GM21367 (cell line): Measurements from ENCODE around the gene SYNE2.
"Not testable (repeated sequence)": the region's sequence is repeated elsewhere in the genome, so short reads cannot be mapped to it uniquely, and the experiment has no call there.

Experiments
- ATAC-seq: cut with Tn5 transposase; IDR thresholded peaks from one replicate; pipeline ENCODE4 v1.9.1; 2021; ENCODE audit not compliant: unreplicated experiment

Gene SYNE2

DNA sequence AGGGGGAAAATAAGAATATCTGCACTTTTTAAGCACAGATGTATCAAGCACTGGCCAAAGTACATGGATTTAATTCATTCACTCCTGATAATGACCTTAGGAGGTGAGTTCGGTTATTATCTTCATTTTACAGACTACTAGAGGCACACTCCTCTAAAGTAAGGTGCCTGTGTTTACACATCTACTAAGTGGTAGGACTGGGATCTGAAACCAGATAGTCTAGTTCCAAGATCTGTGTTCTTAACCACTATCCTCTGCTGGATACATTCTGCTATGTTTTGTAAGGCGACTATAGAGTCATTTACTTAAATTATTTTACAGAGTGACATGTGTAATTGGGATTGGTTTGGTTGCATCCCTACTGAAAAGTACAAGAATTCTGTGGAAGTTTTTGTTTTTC lies 266.1 kb downstream of the SYNE2 start:
- ATAC-seq = no peak

DNA sequence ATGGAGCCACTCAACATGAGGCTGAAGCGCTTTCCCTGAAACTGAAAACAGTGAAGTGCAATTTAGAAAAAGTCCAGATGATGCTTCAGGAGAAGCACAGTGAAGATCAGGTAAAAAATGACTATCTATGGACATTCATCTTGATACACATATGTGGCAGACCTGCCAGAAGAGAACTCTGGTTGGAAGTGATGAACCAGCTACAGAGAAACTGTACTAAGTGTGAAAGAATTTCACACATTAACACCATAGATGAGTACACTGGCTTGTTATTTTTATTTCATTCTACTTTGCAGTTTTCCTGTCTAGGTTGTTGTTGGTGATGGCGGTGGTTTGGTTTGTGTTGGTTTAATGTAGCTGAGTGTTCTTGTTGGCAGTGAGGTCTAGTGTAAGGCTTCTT lies 266.7 kb downstream of the SYNE2 start:
- ATAC-seq = no peak

DNA sequence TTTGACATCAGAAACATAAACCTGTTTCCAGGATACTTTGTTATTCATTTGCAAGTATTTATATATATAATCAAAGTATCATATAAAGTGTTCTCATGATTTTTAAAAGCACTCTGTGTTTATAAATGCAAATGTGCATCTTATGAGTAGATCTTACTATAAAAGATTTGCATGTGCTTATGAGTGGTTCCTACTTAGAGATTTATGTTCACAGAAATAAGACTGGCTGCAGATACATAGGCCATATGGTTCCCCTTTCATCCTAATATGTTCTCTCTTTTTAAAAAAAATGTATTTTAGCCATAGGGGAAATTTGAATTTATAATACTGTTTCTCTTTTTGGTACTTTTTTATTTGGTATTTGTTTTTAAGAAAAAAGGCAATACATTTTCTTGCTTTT lies 267.2 kb downstream of the SYNE2 start:
- no peak for ATAC-seq

DNA sequence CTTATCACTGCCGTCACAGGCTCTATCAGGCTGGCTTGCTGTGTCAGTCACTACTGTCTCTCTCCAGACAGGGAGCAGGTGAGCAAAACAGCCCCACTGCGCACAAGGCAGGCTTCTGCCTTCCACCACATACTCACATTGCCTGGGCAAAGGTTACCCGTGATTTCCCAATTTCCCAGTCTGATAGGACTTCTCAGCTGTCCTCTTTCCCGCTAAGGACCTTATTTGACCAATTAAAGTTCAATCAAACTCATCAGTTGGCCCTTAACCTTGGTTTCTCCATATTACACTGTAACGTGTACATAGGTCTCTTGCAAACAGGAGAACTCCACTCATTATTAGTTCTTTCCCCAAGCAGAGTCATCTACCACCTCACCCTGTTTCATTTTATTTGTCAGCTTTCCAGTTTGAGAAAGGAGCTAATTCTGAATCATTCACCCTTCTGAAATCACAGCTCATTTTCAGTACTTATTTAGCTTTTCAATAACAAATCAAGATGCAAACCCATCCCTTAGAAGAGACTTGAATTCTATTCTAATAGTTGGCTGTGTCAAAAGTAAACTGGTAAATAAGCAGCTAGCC lies 270.5 kb downstream of the SYNE2 start:
- ATAC-seq = no peak

DNA sequence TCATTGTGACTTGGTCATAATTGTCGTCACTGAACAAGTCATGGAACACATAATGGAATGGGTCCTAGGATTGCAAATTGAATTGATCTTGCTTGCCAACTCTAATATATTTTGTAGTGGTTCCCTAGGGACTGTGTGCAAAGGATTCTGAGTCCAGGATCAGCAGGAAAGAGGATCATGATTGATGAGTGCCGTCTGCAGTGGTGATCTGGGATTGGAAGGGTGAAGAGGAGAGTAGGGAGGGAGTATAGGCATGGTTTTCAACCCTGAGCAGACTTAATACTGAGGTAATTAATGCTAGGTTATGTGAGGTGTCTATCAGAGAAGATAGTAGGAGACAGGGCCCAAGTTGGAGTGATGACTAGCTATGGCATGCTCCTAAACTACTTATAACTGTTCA lies 272.5 kb downstream of the SYNE2 start:
- no peak for ATAC-seq

DNA sequence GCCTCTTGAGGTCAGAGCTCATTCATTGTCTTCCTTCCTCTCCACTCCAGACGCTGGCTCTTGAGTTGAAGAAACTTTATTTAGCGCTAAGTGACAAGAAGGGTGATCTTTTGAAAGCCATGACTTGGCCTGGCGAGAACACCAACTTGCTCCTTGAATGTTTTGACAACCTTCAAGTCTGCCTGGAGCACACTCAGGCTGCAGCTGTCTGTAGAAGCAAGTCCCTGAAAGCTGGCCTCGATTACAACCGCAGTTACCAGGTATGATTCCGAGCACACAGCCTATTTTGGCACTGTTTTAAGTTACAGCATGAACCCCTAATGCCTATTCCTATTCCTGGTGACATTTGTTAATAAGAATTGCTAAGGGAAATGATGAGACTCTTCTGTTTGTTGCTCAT lies 273.7 kb downstream of the SYNE2 start:
- ATAC-seq = no peak

DNA sequence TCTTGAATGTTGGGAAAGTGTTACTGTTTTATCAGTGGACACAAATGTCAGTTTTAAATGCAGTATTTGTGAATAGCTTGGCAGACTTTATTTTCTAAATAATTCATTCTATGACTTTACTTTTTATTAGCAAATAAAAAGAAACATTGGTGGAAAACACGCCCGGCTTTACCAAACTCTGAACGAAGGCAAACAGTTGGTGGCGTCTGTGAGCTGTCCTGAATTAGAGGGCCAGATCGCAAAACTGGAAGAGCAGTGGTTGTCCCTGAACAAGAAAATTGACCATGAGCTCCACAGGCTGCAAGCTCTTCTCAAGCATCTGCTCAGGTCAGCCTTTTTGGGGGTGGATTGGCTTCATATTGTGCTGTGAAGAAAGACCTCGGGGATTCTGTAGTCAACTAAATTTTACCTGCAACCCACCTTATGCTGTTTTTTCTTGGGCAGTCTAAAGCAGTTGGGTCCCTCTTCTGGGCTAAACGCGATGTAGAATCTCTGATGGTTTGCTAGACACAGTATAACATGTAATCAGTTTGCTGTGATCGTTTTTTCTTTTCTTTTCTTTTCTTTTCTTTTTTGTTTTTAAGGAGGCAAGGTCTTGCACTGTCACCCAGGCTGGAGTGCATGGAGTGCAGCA lies 285.0 kb downstream of the SYNE2 start:
- ATAC-seq = no peak

DNA sequence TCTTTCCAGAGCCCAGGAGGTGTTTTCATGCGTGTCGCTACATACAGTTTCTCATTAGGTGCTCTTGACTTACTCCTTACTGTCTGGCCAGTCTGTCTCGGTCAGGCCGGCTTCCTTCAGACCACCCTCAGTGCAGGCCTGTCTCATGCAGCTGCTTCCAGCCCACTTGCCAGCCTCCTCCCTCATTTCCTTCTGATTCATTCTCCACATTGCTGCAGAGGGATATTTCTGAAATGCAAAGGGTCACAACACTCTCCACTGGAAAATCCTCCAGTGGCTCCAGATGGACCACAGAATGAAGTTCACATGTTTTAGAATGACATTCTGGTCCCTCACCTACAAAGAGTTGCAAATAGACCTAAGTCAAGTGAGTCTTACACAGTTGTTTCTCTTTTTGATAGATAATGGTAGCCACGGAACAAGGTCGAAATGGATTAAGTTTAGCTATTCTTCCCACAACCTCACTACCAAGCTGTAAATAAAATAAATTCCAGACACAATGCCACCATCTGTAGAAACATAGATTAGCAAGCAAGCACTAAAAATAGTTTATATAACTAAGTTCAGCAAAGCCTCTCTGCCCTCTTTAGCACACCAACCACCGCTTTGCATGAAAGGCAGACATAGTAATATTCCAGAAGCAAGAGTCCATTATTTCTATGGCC lies 294.5 kb downstream of the SYNE2 start:
- no peak for ATAC-seq

DNA sequence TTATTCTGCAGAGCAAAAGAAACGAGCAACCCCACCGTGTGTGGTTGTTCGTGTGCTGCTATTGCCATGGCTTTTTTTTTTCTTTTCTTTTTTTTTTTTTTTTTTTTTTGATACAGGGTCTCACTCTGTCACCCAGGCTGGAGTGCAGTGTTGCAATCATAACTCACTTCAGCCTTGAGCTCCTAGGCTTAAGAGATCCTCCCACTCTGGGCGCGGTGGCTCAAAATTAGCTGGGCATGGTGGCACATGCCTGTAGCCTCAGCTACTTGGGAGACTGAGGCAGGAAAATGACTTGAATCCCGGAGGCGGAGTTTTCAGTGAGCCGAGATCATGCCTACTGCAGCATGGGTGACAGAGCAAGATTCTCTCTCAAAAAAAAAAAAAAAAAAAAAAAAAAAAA lies 297.1 kb downstream of the SYNE2 start:
- no peak for ATAC-seq

DNA sequence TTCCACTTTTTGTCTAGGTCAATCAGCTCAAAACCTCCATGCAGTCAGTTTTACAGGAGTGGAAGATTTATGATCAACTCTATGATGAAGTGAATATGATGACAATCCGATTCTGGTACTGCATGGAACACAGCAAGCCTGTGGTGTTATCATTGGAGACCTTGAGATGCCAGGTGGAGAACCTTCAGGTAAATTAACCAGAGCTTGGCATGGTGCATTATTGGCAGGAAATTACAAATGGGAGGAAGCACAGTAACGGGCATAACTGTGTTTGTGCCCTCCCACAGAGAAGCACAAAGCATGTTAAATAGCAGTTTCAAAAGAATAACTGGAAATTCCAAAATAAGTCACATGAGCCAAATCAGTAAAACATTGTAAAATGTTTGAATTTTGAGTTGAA lies 305.8 kb downstream of the SYNE2 start:
- ATAC-seq = no peak

DNA sequence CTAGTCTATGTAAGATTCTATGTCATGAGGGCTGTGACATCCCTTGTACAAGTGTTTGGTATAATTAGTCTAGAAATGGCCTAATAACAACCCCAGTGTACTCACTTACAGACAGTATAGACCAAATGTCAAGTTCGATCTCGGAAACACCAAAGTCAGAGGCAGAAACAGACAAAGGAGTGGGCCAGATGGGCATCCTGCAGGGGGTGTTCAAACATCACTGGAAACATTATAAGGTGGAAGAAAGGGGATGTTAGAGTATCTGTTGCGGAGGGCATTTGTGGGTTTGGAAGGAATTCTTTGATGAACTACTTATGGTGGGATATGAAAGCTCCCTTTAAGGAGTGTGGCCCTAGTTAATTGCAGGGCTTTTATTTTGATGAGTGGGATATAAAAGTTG lies 306.8 kb downstream of the SYNE2 start:
- ATAC-seq = no peak

DNA sequence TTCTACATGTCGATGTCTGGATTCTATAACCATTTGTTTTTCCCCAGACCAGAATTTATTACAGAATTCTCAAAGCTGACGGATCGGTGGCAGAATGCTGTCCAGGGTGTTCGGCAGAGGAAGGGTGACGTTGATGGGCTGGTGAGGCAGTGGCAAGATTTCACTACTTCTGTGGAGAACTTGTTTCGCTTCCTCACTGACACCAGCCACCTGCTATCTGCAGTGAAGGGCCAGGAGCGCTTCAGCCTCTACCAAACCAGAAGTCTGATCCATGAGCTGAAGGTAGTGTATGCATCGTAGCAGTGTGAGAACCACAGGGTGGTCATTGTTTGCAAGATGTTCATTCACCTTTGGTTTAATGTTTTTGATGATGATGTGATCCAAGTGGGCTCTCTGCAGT lies 317.4 kb downstream of the SYNE2 start:
- no peak for ATAC-seq

DNA sequence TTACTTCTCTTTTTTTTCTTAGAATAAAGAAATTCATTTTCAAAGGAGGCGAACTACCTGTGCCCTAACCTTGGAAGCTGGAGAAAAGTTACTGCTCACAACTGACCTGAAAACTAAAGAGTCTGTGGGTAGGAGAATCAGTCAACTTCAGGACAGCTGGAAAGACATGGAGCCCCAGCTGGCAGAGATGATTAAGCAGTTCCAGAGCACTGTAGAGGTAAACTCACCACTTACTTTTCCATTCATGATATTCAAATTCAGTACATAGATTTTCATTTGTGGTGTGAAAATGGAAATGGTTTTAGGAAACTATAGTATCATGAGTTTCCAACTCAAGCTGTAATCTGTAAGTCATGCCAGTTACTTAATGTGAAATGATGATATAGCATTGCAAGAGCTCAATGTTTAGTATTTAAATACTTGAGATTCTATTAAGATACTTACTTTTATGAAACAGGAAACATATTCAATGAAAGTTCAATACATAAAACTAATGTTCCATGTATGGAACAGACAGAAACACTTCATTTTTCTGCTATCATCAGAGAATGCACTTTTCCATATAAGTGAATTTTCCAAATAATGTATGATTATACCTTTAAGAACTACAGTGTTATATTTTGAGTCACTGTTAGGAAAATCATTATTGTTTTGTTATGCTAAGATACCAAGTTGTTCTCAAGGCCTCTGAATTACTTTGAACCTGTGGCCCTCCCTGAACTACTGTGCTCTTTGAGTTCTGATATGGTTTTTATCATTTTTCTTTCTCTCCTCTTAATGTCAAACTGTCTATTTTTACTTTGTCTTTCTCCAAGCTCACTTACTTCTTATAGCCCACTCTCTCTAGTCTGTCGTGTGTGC lies 322.3 kb downstream of the SYNE2 start:
- ATAC-seq = no peak

DNA sequence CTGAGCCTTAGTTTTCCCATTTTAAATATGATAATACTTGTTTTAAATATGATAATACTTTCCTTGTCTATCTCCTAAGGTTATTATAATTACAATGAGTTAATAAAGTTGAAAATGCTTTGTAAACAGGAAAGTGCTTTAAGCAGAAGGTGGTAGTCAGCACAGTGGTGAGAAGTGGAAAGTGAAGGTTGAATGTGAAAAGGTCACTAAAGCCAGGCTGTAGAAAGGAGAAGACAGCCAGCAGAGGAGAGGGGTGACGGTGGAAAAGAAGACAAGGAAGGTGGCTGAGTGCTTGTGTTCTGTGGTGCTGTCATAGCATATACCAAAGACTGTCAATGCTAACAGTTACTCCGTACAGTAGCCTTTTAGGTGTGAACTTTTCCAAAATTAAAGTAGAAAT lies 323.5 kb downstream of the SYNE2 start:
- ATAC-seq = no peak

DNA sequence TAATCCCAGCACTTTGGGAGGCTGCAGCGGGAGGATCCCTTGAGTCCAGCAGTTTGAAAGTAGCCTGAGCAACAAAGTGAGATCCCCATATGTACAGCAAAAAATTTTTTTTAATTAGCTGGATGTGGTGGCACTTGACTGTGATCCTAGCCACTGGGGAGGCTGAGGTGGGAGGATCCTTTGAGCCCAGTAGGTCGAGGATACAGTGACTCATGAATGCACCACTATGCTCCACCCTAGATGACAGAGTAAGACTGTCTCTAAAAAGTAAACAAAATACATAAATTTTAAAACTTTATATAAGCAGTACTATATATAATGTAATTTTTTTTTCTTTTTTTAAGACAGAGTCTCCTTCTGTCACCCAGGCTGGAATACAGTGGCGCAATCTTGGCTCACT lies 326.0 kb downstream of the SYNE2 start:
- no peak for ATAC-seq

DNA sequence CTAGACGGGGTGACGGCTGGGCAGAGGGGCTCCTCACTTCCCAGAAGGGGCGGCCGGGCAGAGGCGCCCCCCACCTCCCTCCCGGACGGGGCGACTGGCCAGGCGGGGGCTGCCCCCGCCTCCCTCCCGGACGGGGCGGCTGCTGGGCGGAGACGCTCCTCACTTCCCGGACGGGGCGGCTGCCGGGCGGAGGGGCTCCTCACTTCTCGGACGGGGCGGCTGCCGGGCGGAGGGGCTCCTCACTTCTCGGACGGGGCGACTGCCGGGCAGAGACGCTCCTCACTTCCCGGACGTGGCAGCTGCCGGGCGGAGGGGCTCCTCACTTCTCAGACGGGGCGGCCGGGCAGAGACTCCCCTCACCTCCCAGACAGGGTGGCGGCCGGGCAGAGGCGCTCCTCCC lies 330.1 kb downstream of the SYNE2 start:
- ATAC-seq = not testable (repeated sequence)

DNA sequence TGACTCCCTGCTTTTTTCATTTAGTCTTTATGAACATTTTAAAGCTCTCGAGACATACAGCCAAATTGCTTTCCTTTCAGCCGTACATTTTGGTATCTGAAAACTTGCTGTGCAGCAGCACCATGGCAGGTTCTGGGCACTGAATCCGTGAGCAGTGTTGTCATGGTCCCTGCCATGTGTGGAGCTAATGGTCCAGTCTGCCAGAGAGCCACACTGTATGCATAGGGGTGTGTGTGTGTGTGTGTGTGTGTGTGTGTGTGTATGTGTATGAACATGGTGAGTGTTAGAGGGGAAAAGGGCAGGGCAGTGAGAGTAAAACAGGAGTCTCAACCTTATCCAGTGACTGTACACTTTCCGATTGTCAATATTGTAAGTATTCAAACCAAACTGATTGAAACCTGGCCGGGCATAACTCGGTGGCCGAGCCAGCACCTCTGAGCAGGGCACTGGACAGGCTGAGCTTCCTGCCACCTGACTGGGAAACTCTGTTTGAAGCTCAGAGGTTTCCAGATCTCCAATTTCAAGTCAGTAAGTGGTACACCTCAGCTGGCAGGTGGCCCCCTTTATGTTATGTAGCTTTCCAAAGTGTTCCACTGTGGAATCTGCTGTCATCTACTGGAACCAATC lies 331.4 kb downstream of the SYNE2 start:
- no peak for ATAC-seq

DNA sequence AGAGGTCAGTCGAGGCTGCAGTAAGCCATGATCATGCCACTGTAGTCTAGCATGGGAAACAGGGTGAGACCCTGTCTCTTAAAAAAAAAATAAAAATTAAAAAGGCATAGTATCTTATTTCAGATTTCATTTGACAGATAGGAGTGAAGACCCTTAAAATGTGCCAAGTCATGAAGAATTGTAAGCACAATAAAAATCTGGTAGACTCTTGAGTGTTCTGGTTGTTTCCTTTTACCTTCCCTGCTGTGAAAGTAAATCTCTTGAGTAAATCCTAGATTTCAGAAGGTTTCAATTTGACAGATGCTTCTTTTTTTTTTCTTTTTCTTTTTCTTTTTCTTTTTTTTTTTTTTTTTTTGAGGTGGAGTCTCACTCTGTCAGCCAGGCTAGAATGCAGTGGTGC lies 332.4 kb downstream of the SYNE2 start:
- no peak for ATAC-seq

DNA sequence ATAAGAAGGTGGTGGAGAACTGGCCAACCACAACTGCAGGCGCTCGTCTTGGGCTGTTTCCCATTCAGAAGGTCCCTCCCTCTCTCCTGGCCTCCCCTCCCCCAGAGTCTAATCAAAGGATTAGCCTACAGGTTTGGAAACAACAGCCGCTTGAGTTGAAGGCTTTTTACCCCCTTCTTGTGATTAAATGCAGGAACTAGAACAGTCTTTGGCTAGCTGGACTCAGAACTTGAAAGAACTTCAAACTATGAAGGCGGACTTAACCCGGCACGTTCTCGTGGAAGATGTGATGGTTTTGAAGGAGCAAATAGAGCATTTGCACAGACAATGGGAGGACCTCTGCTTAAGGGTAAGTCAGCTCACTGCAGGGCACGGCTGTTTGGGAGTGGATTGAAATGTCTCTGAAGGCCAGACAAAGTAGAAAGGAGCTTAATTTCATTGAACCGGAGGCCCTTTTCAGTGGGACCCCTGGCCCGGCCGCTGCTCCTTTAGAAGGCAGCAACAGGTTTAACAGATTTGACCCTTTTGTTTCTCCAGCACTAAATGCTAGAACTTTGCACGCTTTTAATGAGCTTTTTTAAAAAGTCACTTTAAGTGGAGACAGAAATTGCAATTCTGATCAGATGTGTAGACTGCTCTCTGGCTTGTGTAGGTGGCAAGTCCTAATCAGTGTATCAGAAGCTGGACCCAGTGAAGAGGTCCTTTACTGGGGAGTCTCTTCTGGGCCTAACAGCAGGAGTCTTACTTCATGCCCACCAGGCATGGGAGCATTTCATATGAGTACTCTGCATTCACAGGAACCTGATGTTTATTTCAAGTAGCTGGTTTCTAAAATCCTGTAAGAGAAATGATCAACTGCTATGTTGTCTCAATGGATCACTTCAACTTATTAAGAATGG lies 333.7 kb downstream of the SYNE2 start:
- ATAC-seq = no peak

DNA sequence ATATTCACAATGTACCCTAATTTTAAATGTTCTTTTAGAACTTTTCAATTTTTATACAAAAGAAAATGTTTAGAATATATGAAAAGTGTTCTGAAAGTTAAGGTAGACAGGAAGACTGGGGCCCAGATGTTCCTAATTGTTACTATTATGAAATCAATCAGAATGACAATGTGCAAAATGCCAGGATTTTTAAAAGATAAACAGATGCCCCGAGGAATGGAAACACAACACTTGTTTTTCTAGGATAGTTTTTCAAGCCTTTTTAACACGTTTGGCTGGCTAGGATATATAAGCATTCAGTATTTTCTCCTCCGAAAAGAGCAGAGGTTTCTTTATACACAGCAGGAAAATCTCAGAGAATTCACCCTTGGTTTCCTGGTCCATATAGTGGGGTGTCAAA lies 334.5 kb downstream of the SYNE2 start:
- no peak for ATAC-seq
